HuH-7 (cell line): ENCODE measurements around the gene BORCS8.
A peak's percentile ranks its signal among the peaks of the same experiment; 100 is the strongest.
"Not testable (repeated sequence)": the region's sequence is repeated elsewhere in the genome, so short reads cannot be mapped to it uniquely, and the experiment has no call there.

Experiments
- DNase-seq: peaks from one replicate; pipeline ENCODE4 v3.0.0; 2011; ENCODE audit warnings: low spot score

The BORCS8 gene

GRCh38 chr19:19179548-19180441 lies 12.2 kb downstream of the BORCS8 start:
- no peak for DNase-seq

- no peak for DNase-seq
Measured at GRCh38 chr19:19176950-19177349, 15.0 kb downstream of the BORCS8 start.

- not testable (repeated sequence) for DNase-seq
Measured at GRCh38 chr19:19173243-19173642, 18.7 kb downstream of the BORCS8 start.

GRCh38 chr19:19171821-19172532 lies 20.0 kb downstream of the BORCS8 start:
- peak; percentile 91 for DNase-seq

GRCh38 chr19:19170873-19171672 lies 20.9 kb downstream of the BORCS8 start:
- no peak for DNase-seq

GRCh38 chr19:19170053-19170872 lies 21.7 kb downstream of the BORCS8 start, which contains the start of gene MEF2B:
Gene MEF2B, minus strand, starts transcription at chr19:19170263. Its CDS starts 19,528 bp downstream, at chr19:19150735.
- DNase-seq, result peak; percentile 98

GRCh38 chr19:19169236-19170052 lies 22.5 kb downstream of the BORCS8 start:
- DNase-seq, result no peak

GRCh38 chr19:19167612-19168011 lies 24.3 kb downstream of the BORCS8 start:
- DNase-seq, result no peak

- no peak for DNase-seq
Measured at GRCh38 chr19:19165396-19165795, 26.6 kb downstream of the BORCS8 start.

GRCh38 chr19:19162495-19162894 lies 29.5 kb downstream of the BORCS8 start:
- no peak for DNase-seq

GRCh38 chr19:19160461-19161035 lies 31.4 kb downstream of the BORCS8 start:
- DNase-seq, result no peak

- no peak for DNase-seq
Measured at GRCh38 chr19:19159534-19159933, 32.4 kb downstream of the BORCS8 start.

GRCh38 chr19:19157808-19158207 lies 34.1 kb downstream of the BORCS8 start:
- DNase-seq, result no peak

- DNase-seq, result no peak
Measured at GRCh38 chr19:19155495-19156219, 36.3 kb downstream of the BORCS8 start.

GRCh38 chr19:19154768-19155494 lies 37.0 kb downstream of the BORCS8 start:
- no peak for DNase-seq

- no peak for DNase-seq
Measured at GRCh38 chr19:19152668-19153384, 39.1 kb downstream of the BORCS8 start.

- DNase-seq, result no peak
Measured at GRCh38 chr19:19151418-19151817, 40.5 kb downstream of the BORCS8 start.

- no peak for DNase-seq
Measured at GRCh38 chr19:19149435-19149834, 42.5 kb downstream of the BORCS8 start.
